GM11168 (cell line): ENCODE data around the gene ARHGAP10.

Source experiments
- in situ Hi-C: fragments of 300-500 bp; cut with MboI; formaldehyde crosslinking; loops from one replicate; pipeline ENCODE4 v1.12.0; 2022; ENCODE audit warnings: low sequenced_read_pairs; ENCODE audit not compliant: unreplicated experiment

ARHGAP10 gene

GRCh38 chr4:147761218-147761883, 29.5 kb downstream of the ARHGAP10 start:
- in situ Hi-C loops: no loop called here

- in situ Hi-C loops: no loop called here
These were observed 32.4 kb downstream of the ARHGAP10 start for GRCh38 chr4:147764337-147764736.

- in situ Hi-C loops: no loop called here
These were observed 33.2 kb downstream of the ARHGAP10 start for GRCh38 chr4:147765121-147765529.

- in situ Hi-C loops: no loop called here
These were observed 36.2 kb downstream of the ARHGAP10 start for GRCh38 chr4:147768113-147768512.

- in situ Hi-C loops: no loop called here
These were observed 37.5 kb downstream of the ARHGAP10 start for GRCh38 chr4:147769386-147769785.

GRCh38 chr4:147770831-147771230, 38.9 kb downstream of the ARHGAP10 start:
- in situ Hi-C loops: no loop called here

GRCh38 chr4:147772056-147772455, 40.2 kb downstream of the ARHGAP10 start:
- in situ Hi-C loops: no loop called here

GRCh38 chr4:147772459-147772969, 40.6 kb downstream of the ARHGAP10 start:
- in situ Hi-C loops: no loop called here

- in situ Hi-C loops: no loop called here
These were observed 41.6 kb downstream of the ARHGAP10 start for GRCh38 chr4:147773261-147774184.

GRCh38 chr4:147776716-147777115, 44.8 kb downstream of the ARHGAP10 start:
- in situ Hi-C loops: no loop called here

- in situ Hi-C loops: no loop called here
These were observed 45.7 kb downstream of the ARHGAP10 start for GRCh38 chr4:147777456-147778091.

GRCh38 chr4:147778942-147779341, 47.1 kb downstream of the ARHGAP10 start:
- in situ Hi-C loops: no loop called here

GRCh38 chr4:147779451-147779850, 47.6 kb downstream of the ARHGAP10 start:
- in situ Hi-C loops: no loop called here

GRCh38 chr4:147780137-147780777, 48.4 kb downstream of the ARHGAP10 start:
- in situ Hi-C loops: no loop called here

- in situ Hi-C loops: no loop called here
These were observed 50.3 kb downstream of the ARHGAP10 start for GRCh38 chr4:147782087-147782781.

- in situ Hi-C loops: no loop called here
These were observed 53.2 kb downstream of the ARHGAP10 start for GRCh38 chr4:147785129-147785528.

- in situ Hi-C loops: no loop called here
These were observed 54.1 kb downstream of the ARHGAP10 start for GRCh38 chr4:147786031-147786430.

GRCh38 chr4:147786531-147786930, 54.6 kb downstream of the ARHGAP10 start:
- in situ Hi-C loops: no loop called here

GRCh38 chr4:147787204-147787603, 55.3 kb downstream of the ARHGAP10 start:
- in situ Hi-C loops: no loop called here

- in situ Hi-C loops: no loop called here
These were observed 56.9 kb downstream of the ARHGAP10 start for GRCh38 chr4:147788791-147789190.
